Left lung (tissue), 10 donors: ENCODE data around the gene PIMREG. TPM values are rescaled to one million over a fixed set of nuclear protein-coding genes. Genes with fewer than 3 reads are reported as not detected.
A peak's percentile ranks its signal among the peaks of the same experiment; 100 is the strongest.

Source experiments
- ATAC-seq: fragments of 200-7000 bp; cut with Tn5 transposase; one replicate; pipeline ENCODE4 v1.9.1; 2020; ENCODE audit warnings: moderate library complexity
- DNase-seq, 4 donors: peaks; one replicate each; pipeline ENCODE4 v3.0.0-alpha.2; 2013 to 2020
- H3K27ac ChIP-seq, 2 donors: fragments of 200-600 bp; sonication (generic) in 1 of 2; one replicate each; pipeline versions ENCODE4 v1.5.0 to v1.8.0; 2020 to 2021
- H3K27me3 ChIP-seq, 2 donors: fragments of 200-600 bp; sonication (generic) in 1 of 2; one replicate each; pipeline versions ENCODE4 v1.5.0 to v1.8.0; 2020 to 2021
- H3K36me3 ChIP-seq, 2 donors: fragments of 200-600 bp; sonication (generic) in 1 of 2; one replicate each; pipeline versions ENCODE4 v1.5.0 to v1.8.0; 2020 to 2021
- H3K4me1 ChIP-seq, 2 donors: fragments of 200-600 bp; one replicate each; pipeline ENCODE4 v1.8.0; 2021
- H3K4me3 ChIP-seq, 2 donors: fragments of 200-600 bp; sonication (generic) in 1 of 2; one replicate each; pipeline versions ENCODE4 v1.5.0 to v1.8.0; 2020 to 2021; ENCODE audit warnings: mild to moderate bottlenecking in 1 of 2
- H3K9me3 ChIP-seq, 2 donors: fragments of 200-600 bp; sonication (generic) in 1 of 2; one replicate each; pipeline versions ENCODE4 v1.5.0 to v1.8.0; 2020 to 2021
- CTCF ChIP-seq, 2 donors: fragments of 200-600 bp; sonication (generic) in 1 of 2; IDR thresholded peaks; one replicate each; pipeline versions ENCODE4 v1.5.0 to v1.8.0; 2021; ENCODE audit warnings: antibody characterized with exemption in 2 of 2
- intact Hi-C, 2 donors: fragments of 100-400 bp; cut with DNase I; formaldehyde crosslinking; loops; one replicate each; pipeline versions ENCODE4 v1.11.2 to v1.14.2; 2022
- polyA plus RNA-seq, 6 donors: library from polyadenylated mRNA; unstranded; fragments of 120-200 nt; gene quantifications; one replicate each; pipeline ENCODE4 v1.2.1, GENCODE V29; 2013; ENCODE audit not compliant: insufficient read length in 6 of 6
- total RNA-seq, 2 donors: library from RNA; stranded (reverse); fragmentation: NEBNext Ultra II Directional; extraction: Animal tissue kit (Norgen Biotek cat#: 25700); gene quantifications; one replicate each; pipeline ENCODE4 v1.2.1, GENCODE V29; 2021
- donor health status: DM: no; HTN: yes; CAD: no.
- donor health status: DM: no; HTN: no; CAD: no.

The PIMREG gene
- total and polyA plus RNA-seq, 8 donors: 1.6 to 76.8 (median 21.1) TPM

GRCh38 chr17:6464446-6465041, 20.3 kb downstream of the PIMREG start:
- Histone ChIP-seq H3K27ac (no peak overlapping the region), H3K36me3 (no peaks in the 10 kb centered on the region), H3K4me1 (no peaks in the 10 kb centered on the region), H3K27me3 (no peaks in the 10 kb centered on the region), H3K4me3 (no peak overlapping the region), H3K9me3 (no peaks in the 10 kb centered on the region)
- intact Hi-C loops: no loop called here
- no peak for TF ChIP-seq CTCF (IDR thresholded peaks at IDR 0.05)
- ATAC-seq: no peak
- DNase-seq: peak in 1 of 4 donors; percentile 55

- ATAC-seq: no peak
- intact Hi-C loops: no loop called here
Observed at GRCh38 chr17:6465206-6466003, 21.1 kb downstream of the PIMREG start.

DNA sequence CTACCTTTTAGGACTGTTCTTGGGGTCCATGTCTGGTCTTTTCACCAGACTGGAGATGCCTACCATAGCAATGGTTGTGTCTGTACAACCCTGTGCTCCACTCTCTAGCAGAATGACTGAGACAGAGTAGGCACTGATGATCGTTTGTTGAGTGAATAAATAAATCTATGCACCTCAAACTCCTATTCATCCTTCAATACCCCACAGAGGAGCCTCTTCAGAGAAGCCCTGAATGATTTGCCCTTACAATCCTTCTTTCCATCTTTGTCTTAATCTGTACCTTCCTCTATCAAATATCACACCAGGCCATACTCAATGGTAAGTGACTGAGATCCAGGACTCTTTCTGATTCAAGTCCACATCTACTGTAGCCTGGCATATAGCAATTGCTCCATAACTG, 23.3 kb downstream of the PIMREG start:
- H3K9me3 ChIP-seq: no peaks in the 10 kb centered on the region
- H3K4me1 ChIP-seq: no peaks in the 10 kb centered on the region
- H3K4me3 ChIP-seq: no peak overlapping the region
- no peak for TF ChIP-seq CTCF (IDR thresholded peaks at IDR 0.05)
- ATAC-seq: no peak
- H3K27me3 ChIP-seq: no peaks in the 10 kb centered on the region
- H3K27ac ChIP-seq: no peak overlapping the region
- H3K36me3 ChIP-seq: no peaks in the 10 kb centered on the region
- intact Hi-C loops: no loop called here
- DNase-seq: no peak

More at GRCh38 chr17:6465206-6466003, 21.1 kb downstream of the PIMREG start:
- H3K27me3 ChIP-seq: no peaks in the 10 kb centered on the region
- no peaks in the 10 kb centered on the region for H3K4me1 ChIP-seq
- no peaks in the 10 kb centered on the region for H3K9me3 ChIP-seq
- H3K36me3 ChIP-seq: no peaks in the 10 kb centered on the region
- DNase-seq: peak in 1 of 4 donors; percentile 45
- TF ChIP-seq CTCF (IDR thresholded peaks at IDR 0.05): no peak
- no peak overlapping the region for H3K27ac ChIP-seq
- H3K4me3 ChIP-seq: no peak overlapping the region

DNA sequence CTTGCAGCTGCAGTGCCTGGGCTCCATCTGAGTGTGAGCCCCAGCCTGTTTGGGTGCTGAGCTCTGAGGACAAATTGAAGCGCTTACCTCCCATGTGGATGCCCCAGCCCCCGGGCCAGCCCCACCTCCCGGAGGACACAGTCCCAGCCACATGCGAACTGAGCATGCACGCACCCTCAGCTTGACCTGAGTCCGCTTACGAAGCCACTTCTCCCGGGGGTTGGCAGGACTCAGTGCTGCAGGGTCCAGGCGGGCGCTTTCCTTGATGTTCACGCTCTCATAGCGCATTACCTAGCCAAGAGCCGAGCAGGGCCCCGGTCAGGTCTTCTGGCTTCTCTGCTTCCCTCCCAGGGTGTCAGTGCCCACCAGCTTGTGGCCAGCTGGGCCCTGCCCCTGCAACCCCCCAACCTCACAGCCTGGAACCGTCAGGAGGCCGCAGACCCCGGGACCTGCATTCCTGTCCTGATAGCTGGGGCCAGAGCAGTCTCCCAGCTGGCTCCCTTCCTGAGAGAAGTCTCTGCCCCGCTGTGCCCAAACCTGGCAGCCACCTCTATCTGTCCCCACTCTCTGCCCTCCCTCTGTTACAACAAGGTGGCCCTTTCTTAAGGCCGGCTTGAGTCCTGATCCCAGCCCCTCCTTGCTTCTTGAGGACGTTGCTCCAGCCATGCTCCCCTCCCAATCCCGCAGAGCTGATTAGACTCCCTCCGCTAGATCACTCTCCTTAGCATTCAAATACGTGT, 24.0 kb downstream of the PIMREG start:
- H3K9me3 ChIP-seq: no peaks in the 10 kb centered on the region
- intact Hi-C loops: no loop called here

More for the DNA sequence above, 24.0 kb downstream of the PIMREG start:
- H3K4me3 ChIP-seq: no peak overlapping the region
- no peak overlapping the region for H3K27ac ChIP-seq
- no peaks in the 10 kb centered on the region for H3K36me3 ChIP-seq
- H3K4me1 ChIP-seq: no peaks in the 10 kb centered on the region
- H3K27me3 ChIP-seq: no peaks in the 10 kb centered on the region
- no peak for ATAC-seq
- no peak for TF ChIP-seq CTCF (IDR thresholded peaks at IDR 0.05)
- DNase-seq: peak in 1 of 4 donors; percentile 63
